GM21515 (cell line): Measurements from ENCODE around the gene RGS3.

Source experiments
- ATAC-seq: cut with Tn5 transposase; IDR thresholded peaks from one replicate; pipeline ENCODE4 v1.9.1; 2021; ENCODE audit not compliant: unreplicated experiment

The RGS3 gene

GRCh38 chr9:113528811-113529210 lies 65.3 kb downstream of the RGS3 start:
- no peak for ATAC-seq

GRCh38 chr9:113529336-113530009 lies 65.9 kb downstream of the RGS3 start:
- ATAC-seq: no peak

GRCh38 chr9:113530022-113530635 lies 66.6 kb downstream of the RGS3 start:
- ATAC-seq: no peak

DNA sequence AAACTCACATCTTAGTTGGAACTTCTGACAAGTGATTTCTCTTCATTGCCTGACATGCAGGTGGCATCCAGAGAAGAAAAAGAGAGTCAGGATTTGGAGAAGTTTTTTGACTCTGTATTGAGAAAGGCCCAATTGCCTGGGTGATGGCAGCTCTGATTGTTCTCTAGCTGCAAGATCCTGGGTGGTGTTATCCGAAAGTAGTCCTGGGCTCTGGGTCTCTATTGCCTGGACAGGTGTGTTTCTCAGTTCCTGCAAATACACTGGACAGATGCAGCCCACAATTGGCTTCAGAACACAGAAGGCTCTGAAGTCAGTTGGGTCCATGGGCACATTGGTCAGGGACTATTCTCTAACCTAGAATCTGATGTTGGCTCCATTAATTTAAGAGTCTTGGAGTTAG lies 67.4 kb downstream of the RGS3 start:
- no peak for ATAC-seq

GRCh38 chr9:113531919-113532808 lies 68.6 kb downstream of the RGS3 start:
- no peak for ATAC-seq

- ATAC-seq: no peak
Measured at GRCh38 chr9:113532809-113533190, 69.3 kb downstream of the RGS3 start.

- no peak for ATAC-seq
Measured at GRCh38 chr9:113533335-113534225, 70.1 kb downstream of the RGS3 start.

GRCh38 chr9:113535756-113536155 lies 72.2 kb downstream of the RGS3 start:
- no peak for ATAC-seq

DNA sequence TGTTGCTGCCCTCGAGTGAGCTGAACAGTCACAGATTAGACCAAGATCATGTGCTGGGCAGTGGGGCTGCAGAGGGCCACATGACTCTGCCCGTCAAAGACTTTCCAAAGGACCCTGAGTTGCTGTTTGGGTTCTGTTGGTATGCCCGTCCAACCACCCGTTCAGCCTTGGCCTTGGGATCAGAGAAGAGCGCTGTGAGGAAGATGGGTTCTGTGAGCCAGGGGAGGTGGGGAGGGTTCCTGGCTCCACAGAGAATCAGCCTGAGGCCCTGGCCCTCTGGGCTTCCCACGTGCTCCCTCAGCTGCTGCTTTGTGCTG lies 72.6 kb downstream of the RGS3 start:
- ATAC-seq: no peak

DNA sequence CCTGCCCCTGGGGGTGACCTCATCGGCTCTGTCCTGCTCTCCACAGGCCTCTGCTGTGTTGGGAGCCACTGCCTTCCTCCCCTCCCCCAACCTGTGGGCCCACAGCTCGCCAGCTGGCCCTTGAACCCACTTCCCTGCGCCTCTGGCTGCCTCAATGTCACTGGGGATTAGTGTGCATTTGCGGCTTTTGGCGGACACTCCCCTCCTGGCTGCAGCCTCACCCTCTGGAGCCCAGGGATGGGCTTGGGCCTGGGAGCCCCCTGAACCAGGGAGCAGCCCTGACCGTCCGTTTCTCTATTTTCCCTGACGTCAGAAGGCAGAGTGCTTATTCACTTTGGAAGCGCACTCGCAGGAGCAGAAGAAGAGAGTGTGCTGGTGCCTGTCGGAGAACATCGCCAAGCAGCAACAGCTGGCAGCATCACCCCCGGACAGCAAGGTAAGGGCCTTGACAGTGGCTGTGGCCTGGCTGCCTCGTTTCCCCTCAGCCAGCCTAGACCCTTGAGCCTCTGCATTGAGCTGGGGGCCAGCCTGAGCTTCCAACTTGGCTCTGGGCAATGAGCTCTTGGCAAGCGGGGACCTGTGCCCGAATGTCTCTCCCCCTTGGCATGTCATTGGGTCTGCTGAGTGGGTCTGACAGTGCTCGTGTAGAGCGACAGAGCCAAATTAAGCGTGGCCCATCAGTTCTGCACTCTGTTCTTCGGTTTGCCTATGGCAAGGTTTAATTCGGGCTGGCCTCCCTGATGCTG lies 73.1 kb downstream of the RGS3 start:
- ATAC-seq: no peak

GRCh38 chr9:113537229-113537810 lies 73.8 kb downstream of the RGS3 start:
- ATAC-seq: no peak

DNA sequence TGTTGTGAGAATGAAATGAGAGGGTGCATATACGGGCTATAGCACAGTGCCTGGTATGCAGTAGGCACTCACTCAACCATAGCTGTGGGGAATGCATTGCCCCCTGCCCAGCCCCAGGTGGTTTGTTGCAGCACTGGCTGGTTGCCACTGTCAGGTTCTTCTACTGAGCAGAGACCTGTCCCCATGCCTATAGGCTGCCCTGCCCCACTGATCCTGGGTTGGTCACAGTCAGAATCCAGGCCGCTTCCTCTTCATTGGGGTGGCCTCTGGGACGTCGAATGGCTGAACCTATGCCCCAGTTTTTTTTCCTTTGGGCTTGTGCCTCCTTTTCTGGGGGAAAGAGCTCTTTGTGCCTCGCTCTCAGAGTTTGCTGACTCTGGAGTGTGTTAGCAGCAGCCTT lies 74.6 kb downstream of the RGS3 start:
- no peak for ATAC-seq

DNA sequence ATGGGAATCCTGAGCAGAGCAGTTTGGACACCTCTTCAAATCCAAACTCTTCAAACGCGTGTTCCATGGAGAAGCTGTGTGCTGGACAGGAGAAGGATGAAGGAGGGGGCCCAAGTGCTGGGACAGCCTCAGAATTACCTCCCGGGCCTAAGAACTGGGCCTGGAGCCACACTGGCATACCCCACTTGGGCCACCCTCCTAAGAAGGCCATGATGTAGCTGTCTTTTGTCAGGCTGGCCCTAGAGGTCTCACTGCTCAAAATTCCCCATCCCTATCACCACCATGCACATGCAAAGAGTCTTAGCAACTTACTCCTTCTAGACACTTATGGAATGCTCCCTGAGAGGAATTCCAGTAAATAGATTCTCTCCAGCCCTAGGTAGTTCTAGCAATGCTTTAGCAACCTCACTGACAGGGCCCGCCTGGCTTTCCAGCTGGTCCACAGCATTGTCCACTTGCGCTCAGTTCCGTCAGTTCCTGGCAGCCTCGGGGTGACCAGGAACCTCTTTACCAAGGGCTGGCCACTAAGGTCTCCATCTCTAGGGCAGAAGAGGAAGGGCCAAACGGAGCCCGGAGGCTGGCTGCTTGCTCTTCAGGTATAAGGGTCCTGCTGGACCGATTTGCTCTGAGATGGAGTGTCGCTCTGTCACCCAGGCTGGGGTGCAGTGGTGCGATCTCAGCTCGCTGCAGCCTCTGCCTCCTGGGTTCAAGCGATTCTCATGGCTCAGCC lies 75.3 kb downstream of the RGS3 start:
- no peak for ATAC-seq

GRCh38 chr9:113540466-113540865 lies 76.9 kb downstream of the RGS3 start:
- no peak for ATAC-seq

- ATAC-seq: no peak
Measured at GRCh38 chr9:113541019-113541900, 77.7 kb downstream of the RGS3 start.

DNA sequence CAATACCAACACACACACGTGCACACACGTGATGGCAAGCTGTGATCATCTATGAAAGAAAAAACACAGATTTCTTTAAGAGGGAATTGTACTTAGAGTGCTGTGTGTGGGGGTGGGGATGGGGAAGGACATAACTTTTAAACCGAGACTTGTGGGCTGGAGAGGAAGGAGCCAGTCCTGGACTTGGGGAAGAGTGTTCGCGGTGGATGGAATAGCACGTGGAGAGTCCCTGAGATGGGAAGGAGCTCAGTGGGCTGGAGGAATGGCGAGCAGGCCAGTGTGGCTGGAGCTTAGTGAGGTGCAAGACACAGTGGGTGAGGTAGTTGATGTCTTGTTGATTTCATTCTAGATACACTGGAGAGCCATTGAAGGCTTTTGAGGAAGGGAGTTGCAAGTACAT lies 78.5 kb downstream of the RGS3 start:
- ATAC-seq: no peak

- no peak for ATAC-seq
Measured at GRCh38 chr9:113542741-113543140, 79.2 kb downstream of the RGS3 start.

DNA sequence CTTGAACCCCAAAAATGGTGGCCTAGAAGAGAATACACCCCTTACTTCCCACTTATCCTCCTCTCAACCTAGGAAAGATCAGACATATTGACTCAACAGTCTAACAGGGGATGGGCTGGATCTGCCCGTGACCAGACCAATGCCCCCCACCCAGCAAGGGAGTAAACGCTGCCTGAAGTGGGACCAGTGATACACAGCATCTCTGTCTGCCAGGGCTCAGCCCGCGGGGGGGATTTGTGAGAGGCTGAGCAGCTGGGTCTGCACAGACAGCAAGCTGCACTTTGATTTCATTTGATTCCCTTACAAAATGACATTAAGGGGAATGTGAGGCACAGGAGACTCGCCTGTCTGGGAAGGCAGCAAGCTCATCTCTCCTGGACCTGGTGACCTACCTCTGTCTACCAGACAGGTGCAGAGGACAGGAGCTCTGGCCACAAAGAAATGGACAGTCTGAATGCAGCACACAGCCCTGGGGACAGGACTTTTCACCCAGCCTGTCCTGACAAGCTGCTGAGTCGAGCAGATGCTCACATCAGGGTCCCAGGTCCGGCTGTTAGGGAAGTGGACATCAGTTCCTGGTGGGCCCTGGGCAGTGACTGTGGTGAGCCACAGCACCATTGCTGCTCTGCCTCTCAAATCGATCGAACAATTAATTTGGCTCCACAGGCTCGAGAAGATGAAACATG lies 79.9 kb downstream of the RGS3 start:
- no peak for ATAC-seq
